Erythroblast (primary cell): ENCODE results near the gene CCDC38.

ENCODE experiments used
- GATA1 ChIP-seq: IDR thresholded peaks from 2 replicates; pipeline ENCODE4 v1.6.1; 2011; ENCODE audit warnings: low read depth, mild to moderate bottlenecking, control low read depth, low read length, moderate library complexity
- POLR2A ChIP-seq: IDR thresholded peaks from 2 replicates; pipeline ENCODE4 v1.6.1; 2011; ENCODE audit warnings: mild to moderate bottlenecking, low read length

GRCh38 chr12:95984682-95985081 is 42.3 kb upstream of the CCDC38 start:
- no peak for TF ChIP-seq POLR2A
- no peak for TF ChIP-seq GATA1
